Neural cell (in vitro differentiated cells): ENCODE results near the gene CDX1. TPM values are rescaled to one million over a fixed set of nuclear protein-coding genes. Genes with fewer than 3 reads are reported as not detected.

Experiments
- H2AFZ ChIP-seq: fragments of 200-600, 300-800 bp; sonication (generic), shearing (Covaris generic); 2 replicates; pipeline ENCODE4 v1.6.0; 2014; ENCODE audit warnings: low read depth, mild to moderate bottlenecking, antibody characterized with exemption, low read length, moderate library complexity
- H3F3A ChIP-seq: fragments of 200-600 bp; shearing (Covaris generic); 2 replicates; pipeline ENCODE4 v1.6.1; 2016; ENCODE audit warnings: mild to moderate bottlenecking, moderate library complexity, mixed read lengths, antibody characterized with exemption, low read length; ENCODE audit not compliant: insufficient read depth, poor library complexity, severe bottlenecking
- H3K27ac ChIP-seq: fragments of 200-600, 300-800 bp; sonication (generic), shearing (Covaris generic); 2 replicates; pipeline ENCODE4 v1.5.1; 2014; ENCODE audit warnings: mild to moderate bottlenecking, low read length, moderate library complexity
- H3K27me3 ChIP-seq: fragments of 300-800, 200-600 bp; sonication (generic), shearing (Covaris generic); 2 replicates; pipeline ENCODE4 v1.6.0; 2014; ENCODE audit warnings: mild to moderate bottlenecking, low read depth, low read length, moderate library complexity; ENCODE audit not compliant: insufficient read depth
- H3K36me3 ChIP-seq: fragments of 300-800, 200-600 bp; sonication (generic), shearing (Covaris generic); 2 replicates; pipeline ENCODE4 v1.5.1; 2014; ENCODE audit warnings: mild to moderate bottlenecking, antibody characterized with exemption, low read length, moderate library complexity; ENCODE audit not compliant: insufficient read depth
- H3K4me2 ChIP-seq: fragments of 300-800, 200-600 bp; sonication (generic), shearing (Covaris generic); 2 replicates; pipeline ENCODE4 v1.6.0; 2014; ENCODE audit warnings: mild to moderate bottlenecking, low read length
- H3K4me3 ChIP-seq: fragments of 300-800, 200-600 bp; sonication (generic), shearing (Covaris generic); 2 replicates; pipeline ENCODE4 v1.5.1; 2014; ENCODE audit warnings: mild to moderate bottlenecking, low read length, moderate library complexity
- H3K79me2 ChIP-seq: fragments of 200-600 bp; shearing (Covaris generic); replicated peaks from 2 replicates; pipeline ENCODE4 v1.6.0; 2014; ENCODE audit warnings: mild to moderate bottlenecking, low read length, moderate library complexity; ENCODE audit not compliant: insufficient read depth
- H3K9ac ChIP-seq: fragments of 300-800, 200-600 bp; sonication (generic), shearing (Covaris generic); 2 replicates; pipeline ENCODE4 v1.6.1; 2016; ENCODE audit warnings: mild to moderate bottlenecking, low read length, mixed read lengths
- H3K9me2 ChIP-seq: fragments of 200-600 bp; shearing (Covaris generic); 2 replicates; pipeline ENCODE4 v1.6.1; 2016; ENCODE audit warnings: mild to moderate bottlenecking, low read length, mixed read lengths; ENCODE audit not compliant: insufficient read depth
- H3K9me3 ChIP-seq: fragments of 200-600, 300-800 bp; sonication (generic), shearing (Covaris generic); 2 replicates; pipeline ENCODE4 v1.6.1; 2016; ENCODE audit warnings: mild to moderate bottlenecking, mixed run types, low read length, moderate library complexity, mixed read lengths
- H4K20me1 ChIP-seq: fragments of 200-600 bp; shearing (Covaris generic); 2 replicates; pipeline ENCODE4 v1.6.1; 2016; ENCODE audit warnings: mild to moderate bottlenecking, mixed run types; ENCODE audit not compliant: insufficient read depth
- EP300 ChIP-seq: fragments of 450-650 bp; conservative IDR thresholded peaks from 2 replicates; pipeline ENCODE4 v1.6.1; 2014; ENCODE audit warnings: antibody characterized with exemption, mild to moderate bottlenecking, moderate library complexity; ENCODE audit not compliant: poor library complexity, severe bottlenecking
- EZH2 ChIP-seq: fragments of 200-600, 300-800 bp; shearing (Covaris generic), sonication (generic); IDR thresholded peaks from 2 replicates; pipeline ENCODE4 v1.6.1; 2014; ENCODE audit warnings: antibody characterized with exemption, low read length, borderline replicate concordance, mild to moderate bottlenecking; ENCODE audit not compliant: insufficient read depth, poor library complexity, severe bottlenecking
- MXI1 ChIP-seq: fragments of 450-650 bp; conservative IDR thresholded peaks from 2 replicates; pipeline ENCODE4 v1.6.1; 2014; ENCODE audit warnings: antibody characterized with exemption, mild to moderate bottlenecking; ENCODE audit not compliant: poor library complexity, severe bottlenecking
- POLR2AphosphoS5 ChIP-seq: IDR thresholded peaks from 2 replicates; pipeline ENCODE4 v1.6.1; 2012
- RAD21 ChIP-seq: fragments of 450-650 bp; conservative IDR thresholded peaks from 2 replicates; pipeline ENCODE4 v1.6.1; 2014; ENCODE audit warnings: antibody characterized with exemption, mild to moderate bottlenecking, moderate library complexity
- SMC3 ChIP-seq: fragments of 450-650 bp; conservative IDR thresholded peaks from 2 replicates; pipeline ENCODE4 v1.6.1; 2014; ENCODE audit warnings: antibody characterized with exemption, mild to moderate bottlenecking, moderate library complexity; ENCODE audit not compliant: poor library complexity
- TAF1 ChIP-seq: IDR thresholded peaks from 2 replicates; pipeline ENCODE4 v1.6.1; 2012; ENCODE audit warnings: low read depth
- polyA plus RNA-seq: library from polyadenylated mRNA; depleted of rRNA; stranded (reverse); fragments of >200 nt; gene quantifications from 2 replicates; pipeline ENCODE4 v1.2.3, GENCODE V29; 2014
- TF ChIP-seq, protein P1 (sequence below): fragments of 450-650 bp; IDR thresholded peaks from 2 replicates; pipeline ENCODE4 v1.5.1; 2014; ENCODE audit warnings: antibody characterized with exemption, mild to moderate bottlenecking, moderate library complexity; ENCODE audit not compliant: poor library complexity, severe bottlenecking
- TF ChIP-seq, protein P2 (sequence below): IDR thresholded peaks from 2 replicates; pipeline ENCODE4 v1.6.1; 2012; ENCODE audit warnings: borderline replicate concordance

Gene CDX1
- polyA plus RNA-seq, 1 donor from 2014 or later = not detected

DNA sequence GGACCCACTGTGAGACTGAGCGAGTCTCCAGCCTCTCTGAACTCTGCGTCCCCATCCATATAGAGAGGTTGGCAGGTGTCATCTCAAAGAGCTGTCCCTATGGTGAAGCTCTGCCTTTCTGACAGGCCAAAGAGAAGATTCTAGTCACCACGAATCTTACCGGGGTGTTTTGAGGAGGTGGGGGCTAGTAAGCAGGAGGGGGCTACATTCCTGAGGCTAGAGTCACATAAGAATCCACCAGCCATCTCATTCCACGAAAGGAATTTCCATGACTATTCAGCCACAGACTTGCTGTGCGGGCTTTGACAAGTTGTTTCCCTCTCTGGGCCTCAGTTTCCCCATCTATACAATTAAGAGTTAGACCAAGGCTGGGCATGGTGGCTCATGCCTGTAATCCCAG is 27.2 kb upstream of the CDX1 start (continued):
- TF ChIP-seq, protein P1, sequence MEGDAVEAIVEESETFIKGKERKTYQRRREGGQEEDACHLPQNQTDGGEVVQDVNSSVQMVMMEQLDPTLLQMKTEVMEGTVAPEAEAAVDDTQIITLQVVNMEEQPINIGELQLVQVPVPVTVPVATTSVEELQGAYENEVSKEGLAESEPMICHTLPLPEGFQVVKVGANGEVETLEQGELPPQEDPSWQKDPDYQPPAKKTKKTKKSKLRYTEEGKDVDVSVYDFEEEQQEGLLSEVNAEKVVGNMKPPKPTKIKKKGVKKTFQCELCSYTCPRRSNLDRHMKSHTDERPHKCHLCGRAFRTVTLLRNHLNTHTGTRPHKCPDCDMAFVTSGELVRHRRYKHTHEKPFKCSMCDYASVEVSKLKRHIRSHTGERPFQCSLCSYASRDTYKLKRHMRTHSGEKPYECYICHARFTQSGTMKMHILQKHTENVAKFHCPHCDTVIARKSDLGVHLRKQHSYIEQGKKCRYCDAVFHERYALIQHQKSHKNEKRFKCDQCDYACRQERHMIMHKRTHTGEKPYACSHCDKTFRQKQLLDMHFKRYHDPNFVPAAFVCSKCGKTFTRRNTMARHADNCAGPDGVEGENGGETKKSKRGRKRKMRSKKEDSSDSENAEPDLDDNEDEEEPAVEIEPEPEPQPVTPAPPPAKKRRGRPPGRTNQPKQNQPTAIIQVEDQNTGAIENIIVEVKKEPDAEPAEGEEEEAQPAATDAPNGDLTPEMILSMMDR = no peak
- TF ChIP-seq SMC3 = no peak

DNA sequence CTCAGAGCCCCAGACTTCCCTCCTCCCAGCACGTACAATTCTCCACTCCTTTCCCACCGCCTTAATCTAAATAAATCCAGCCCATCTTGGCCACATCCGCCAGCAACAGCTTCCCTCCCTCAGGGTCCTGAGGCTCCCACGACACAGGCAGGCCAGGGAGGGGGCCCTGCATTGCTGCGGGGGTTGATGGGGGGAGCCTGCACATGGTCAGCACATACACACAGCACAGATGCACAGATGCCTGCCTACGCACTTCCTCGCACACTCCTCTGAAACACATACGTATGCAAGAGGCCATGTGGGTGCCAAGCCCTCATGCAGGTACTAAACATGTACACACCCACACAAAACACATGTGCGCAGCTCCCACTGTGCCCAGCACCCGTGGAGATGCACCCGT is 25.7 kb upstream of the CDX1 start:
- Histone ChIP-seq H3K9me3 (no peaks in the 10 kb centered on the region), H3K79me2 (no peaks in the 10 kb centered on the region), H3K4me3 (no peak overlapping the region), H3K27me3 (no peaks in the 10 kb centered on the region), H3K36me3 (no peaks in the 10 kb centered on the region), H3F3A (no peaks in the 10 kb centered on the region), H3K4me2 (no peak overlapping the region), H3K9me2 (no peaks in the 10 kb centered on the region), H3K9ac (no peak overlapping the region), H3K27ac (no peak overlapping the region), H2AFZ (no peak overlapping the region), H4K20me1 (no peaks in the 10 kb centered on the region)
- no peak for TF ChIP-seq RAD21
- TF ChIP-seq EP300 = no peak
- TF ChIP-seq, protein P2, sequence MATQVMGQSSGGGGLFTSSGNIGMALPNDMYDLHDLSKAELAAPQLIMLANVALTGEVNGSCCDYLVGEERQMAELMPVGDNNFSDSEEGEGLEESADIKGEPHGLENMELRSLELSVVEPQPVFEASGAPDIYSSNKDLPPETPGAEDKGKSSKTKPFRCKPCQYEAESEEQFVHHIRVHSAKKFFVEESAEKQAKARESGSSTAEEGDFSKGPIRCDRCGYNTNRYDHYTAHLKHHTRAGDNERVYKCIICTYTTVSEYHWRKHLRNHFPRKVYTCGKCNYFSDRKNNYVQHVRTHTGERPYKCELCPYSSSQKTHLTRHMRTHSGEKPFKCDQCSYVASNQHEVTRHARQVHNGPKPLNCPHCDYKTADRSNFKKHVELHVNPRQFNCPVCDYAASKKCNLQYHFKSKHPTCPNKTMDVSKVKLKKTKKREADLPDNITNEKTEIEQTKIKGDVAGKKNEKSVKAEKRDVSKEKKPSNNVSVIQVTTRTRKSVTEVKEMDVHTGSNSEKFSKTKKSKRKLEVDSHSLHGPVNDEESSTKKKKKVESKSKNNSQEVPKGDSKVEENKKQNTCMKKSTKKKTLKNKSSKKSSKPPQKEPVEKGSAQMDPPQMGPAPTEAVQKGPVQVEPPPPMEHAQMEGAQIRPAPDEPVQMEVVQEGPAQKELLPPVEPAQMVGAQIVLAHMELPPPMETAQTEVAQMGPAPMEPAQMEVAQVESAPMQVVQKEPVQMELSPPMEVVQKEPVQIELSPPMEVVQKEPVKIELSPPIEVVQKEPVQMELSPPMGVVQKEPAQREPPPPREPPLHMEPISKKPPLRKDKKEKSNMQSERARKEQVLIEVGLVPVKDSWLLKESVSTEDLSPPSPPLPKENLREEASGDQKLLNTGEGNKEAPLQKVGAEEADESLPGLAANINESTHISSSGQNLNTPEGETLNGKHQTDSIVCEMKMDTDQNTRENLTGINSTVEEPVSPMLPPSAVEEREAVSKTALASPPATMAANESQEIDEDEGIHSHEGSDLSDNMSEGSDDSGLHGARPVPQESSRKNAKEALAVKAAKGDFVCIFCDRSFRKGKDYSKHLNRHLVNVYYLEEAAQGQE = no peak
- TF ChIP-seq SMC3 = no peak
- no peak for TF ChIP-seq POLR2AphosphoS5
- no peak for TF ChIP-seq MXI1
- TF ChIP-seq EZH2 = no peak
- no peak for TF ChIP-seq TAF1
- TF ChIP-seq, protein P1 = no peak
